ENCODE measurements around the gene MTG2. TPM values are rescaled to one million over a fixed set of nuclear protein-coding genes. Genes with fewer than 3 reads are reported as not detected.

MTG2 gene
- total and polyA plus RNA-seq, 2 experiments from 2014 or later: 11.3 to 11.7 TPM

- H3K27ac ChIP-seq (ENCODE audit: low read depth): peak overlapping the region; percentile 59; the same call in 1 of the 2 replicates
- no peak overlapping the region for H2AFZ ChIP-seq
- TF ChIP-seq REST (IDR thresholded peaks at IDR 0.05; ENCODE audit: unreplicated experiment) (no peak), ZNF114 (CRISPR knock-in tag; IDR thresholded peaks at IDR 0.05) (no peak), ETS1 (IDR thresholded peaks at IDR 0.05) (no peak), JUNB (IDR thresholded peaks at IDR 0.05; ENCODE audit: unreplicated experiment) (no peak), CREB1 (CRISPR knock-in tag; IDR thresholded peaks at IDR 0.05; ENCODE audit: low read depth) (no peak), ZNF331 (CRISPR knock-in tag; IDR thresholded peaks at IDR 0.05; ENCODE audit: low read depth) (no peak), EZH2phosphoT487 (IDR thresholded peaks at IDR 0.05; ENCODE audit: unreplicated experiment) (no peak), NANOG (IDR thresholded peaks at IDR 0.05; ENCODE audit: borderline replicate concordance) (no peak), POLR2AphosphoS5 (IDR thresholded peaks at IDR 0.05; ENCODE audit: low read depth) (no peak), STAT1 (IDR thresholded peaks at IDR 0.05; ENCODE audit: unreplicated experiment) (no peak)
- no peaks in the 10 kb centered on the region for H3K27me3 ChIP-seq (ENCODE audit: insufficient read depth)
- H4K20me1 ChIP-seq (replicated peaks; ENCODE audit: insufficient read depth): peaks cover 58% of the 10 kb centered on the region
- H3K4me3 ChIP-seq: no peak overlapping the region
- no peaks in the 10 kb centered on the region; the same call in 1 of the 2 replicates for H3K4me1 ChIP-seq (ENCODE audit: insufficient read depth)
- ATAC-seq (no peak), DNase-seq (ENCODE audit: low spot score) (no peak)
- H3K27ac Mint-ChIP-seq: no peak overlapping the region
- peaks cover 42% of the 10 kb centered on the region for H3K79me2 ChIP-seq (replicated peaks; ENCODE audit: insufficient read depth)
- peaks cover 35% of the 10 kb centered on the region for H3F3A ChIP-seq (replicated peaks; ENCODE audit: low read depth)
- H3K9me3 Mint-ChIP-seq: no peaks in the 10 kb centered on the region
- H3K9me2 ChIP-seq (ENCODE audit: insufficient read depth): no peaks in the 10 kb centered on the region
- peaks cover 17% of the 10 kb centered on the region for H3K27me3 Mint-ChIP-seq (ENCODE audit: insufficient read depth, low read depth, poor library complexity)
- peaks cover 81% of the 10 kb centered on the region for H3K36me3 Mint-ChIP-seq (ENCODE audit: low read depth)
- peaks cover 13% of the 10 kb centered on the region; the same call in 2 of the 3 replicates for H3K4me1 Mint-ChIP-seq
- H3K36me3 ChIP-seq (ENCODE audit: insufficient read depth): peaks cover 55% of the 10 kb centered on the region
- H3K4me3 Mint-ChIP-seq: no peak overlapping the region; the same call in 2 of the 3 replicates
- H3K4me2 ChIP-seq: no peak overlapping the region
These were observed 43.9 kb upstream of the MTG2 start for GRCh38 chr20:62138912-62139311.

- peaks cover 77% of the 10 kb centered on the region for H3K36me3 Mint-ChIP-seq (ENCODE audit: low read depth)
- TF ChIP-seq ZNF114 (CRISPR knock-in tag; IDR thresholded peaks at IDR 0.05) (no peak), ETS1 (IDR thresholded peaks at IDR 0.05) (no peak), CREB1 (CRISPR knock-in tag; IDR thresholded peaks at IDR 0.05; ENCODE audit: low read depth) (no peak), CTCF (conservative IDR thresholded peaks at IDR 0.05; ENCODE audit: low read depth in 2 of 2) (no peak), REST (IDR thresholded peaks at IDR 0.05; ENCODE audit: unreplicated experiment) (no peak)
These were observed 43.2 kb upstream of the MTG2 start for GRCh38 chr20:62139636-62140035.

More at GRCh38 chr20:62139636-62140035, 43.2 kb upstream of the MTG2 start:
- Histone ChIP-seq H3K4me2 (no peak overlapping the region), H3K27ac (ENCODE audit: low read depth) (no peak overlapping the region), H3K4me1 (ENCODE audit: insufficient read depth) (peaks cover 2% of the 10 kb centered on the region), H3K27me3 (ENCODE audit: insufficient read depth) (no peaks in the 10 kb centered on the region), H3K36me3 (ENCODE audit: insufficient read depth) (peaks cover 55% of the 10 kb centered on the region), H4K20me1 (replicated peaks; ENCODE audit: insufficient read depth) (peaks cover 57% of the 10 kb centered on the region), H3K4me3 (no peak overlapping the region), H3F3A (replicated peaks; ENCODE audit: low read depth) (peaks cover 38% of the 10 kb centered on the region), H3K79me2 (replicated peaks; ENCODE audit: insufficient read depth) (peaks cover 48% of the 10 kb centered on the region), H3K9me2 (ENCODE audit: insufficient read depth) (no peaks in the 10 kb centered on the region), H2AFZ (no peak overlapping the region)
- H3K27ac Mint-ChIP-seq: no peak overlapping the region
- peaks cover 14% of the 10 kb centered on the region; the same call in 2 of the 3 replicates for H3K4me1 Mint-ChIP-seq
- DNase-seq (ENCODE audit: low spot score): no peak
- 0 out of 3 replicates have a peak overlapping the region, but pooled peaks have one; percentile 30 for H3K4me3 Mint-ChIP-seq
- H3K27me3 Mint-ChIP-seq (ENCODE audit: insufficient read depth, low read depth, poor library complexity): peaks cover 20% of the 10 kb centered on the region
- no peak for ATAC-seq
- no peaks in the 10 kb centered on the region; the same call in 2 of the 3 replicates for H3K9me3 Mint-ChIP-seq

Data from GM23338 (cell line).